Endothelial cell of umbilical vein (primary cell): ENCODE results near the gene PPM1E. TPM values are rescaled to one million over a fixed set of nuclear protein-coding genes. Genes with fewer than 3 reads are reported as not detected.

ENCODE experiments used
- BruUV-seq: library from RNA; stranded (reverse); fragments of 400-500 nt; replicated peaks from 2 replicates; lab custom pipeline; 2021; lab: Mats Ljungman, UMichigan
- CTCF ChIA-PET: fragments of 300-600, 350-600 bp; sonication (Branson Sonifier 250); formaldehyde crosslinking; loops from one replicate; lab custom pipeline; 2021; ENCODE audit warnings: antibody characterized with exemption, inconsistent platforms; lab: Charles Lee
- POLR2A ChIA-PET: fragments of 300-600, 350-600 bp; sonication (Branson Sonifier 250); formaldehyde crosslinking; loops from one replicate; lab custom pipeline; 2021; ENCODE audit warnings: antibody characterized with exemption, inconsistent platforms; lab: Charles Lee
- DNase-seq: peaks from one replicate; pipeline ENCODE4 v3.0.0-alpha.2; 2011; ENCODE audit warnings: low read depth, low spot score
- FAIRE-seq: peaks from 2 replicates; lab custom pipeline; 2011; peaks lifted over from hg19 to GRCh38; lab: Jason Lieb, UNC
- H2AFZ ChIP-seq: 2 replicates; pipeline ENCODE4 v1.6.0; 2012; ENCODE audit warnings: low read depth, low read length, control low read depth, inconsistent platforms
- H3K27ac ChIP-seq: 2 replicates; pipeline ENCODE4 v1.5.1; 2011; ENCODE audit warnings: low read depth, mild to moderate bottlenecking, control low read depth, low read length, moderate library complexity; ENCODE audit not compliant: insufficient read depth
- H3K27me3 ChIP-seq, 2 experiments: 2 replicates each; pipeline versions ENCODE4 v1.6.0 to v1.6.1; 2011; ENCODE audit warnings: low read length in 2 of 2, mixed read lengths in 1 of 2; ENCODE audit not compliant: control insufficient read depth in 2 of 2, insufficient read depth in 2 of 2
- H3K36me3 ChIP-seq, 2 experiments: 2 replicates in 1 of 2; 3 replicates in 1 of 2; pipeline ENCODE4 v1.5.1; 2011; ENCODE audit warnings: low read length in 2 of 2, mild to moderate bottlenecking in 1 of 2, moderate library complexity in 1 of 2; ENCODE audit not compliant: control insufficient read depth in 2 of 2, insufficient read depth in 2 of 2; ENCODE audit errors: extremely low read depth in 1 of 2
- H3K4me1 ChIP-seq: 3 replicates; pipeline ENCODE4 v1.5.1; 2011; ENCODE audit warnings: mild to moderate bottlenecking, low read length; ENCODE audit not compliant: control insufficient read depth, insufficient read depth; ENCODE audit errors: extremely low read depth
- H3K4me2 ChIP-seq: 2 replicates; pipeline ENCODE4 v1.6.1; 2011; ENCODE audit warnings: low read length, control low read depth, mixed read lengths; ENCODE audit not compliant: insufficient read depth
- H3K4me3 ChIP-seq, 3 experiments: fragments of 200-600 bp in 1 of 3; sonication (generic), shearing (Covaris generic) in 1 of 3; replicated peaks in 1 of 3; 2 replicates each; pipeline ENCODE4 v1.5.1; 2011 to 2016; ENCODE audit warnings: control low read depth in 3 of 3, low read length in 3 of 3, mild to moderate bottlenecking in 2 of 3, inconsistent platforms in 1 of 3, low read depth in 1 of 3, moderate library complexity in 1 of 3; ENCODE audit not compliant: insufficient read depth in 1 of 3
- H3K79me2 ChIP-seq: 2 replicates; pipeline ENCODE4 v1.6.0; 2012; ENCODE audit warnings: low read length, inconsistent platforms; ENCODE audit not compliant: control insufficient read depth, insufficient read depth
- H3K9ac ChIP-seq: replicated peaks from 2 replicates; pipeline ENCODE3; 2011; ENCODE audit warnings: low read length, control low read depth; ENCODE audit not compliant: insufficient read depth; ENCODE audit errors: extremely low read depth
- H3K9me1 ChIP-seq: replicated peaks from 3 replicates; pipeline ENCODE4 v1.6.0; 2011; ENCODE audit warnings: mild to moderate bottlenecking, low read length; ENCODE audit not compliant: control insufficient read depth, insufficient read depth; ENCODE audit errors: extremely low read depth
- H3K9me3 ChIP-seq: replicated peaks from 2 replicates; pipeline ENCODE4 v1.5.1; 2012; ENCODE audit warnings: low read length, inconsistent platforms; ENCODE audit not compliant: control insufficient read depth, insufficient read depth
- H4K20me1 ChIP-seq: replicated peaks from 2 replicates; pipeline ENCODE3; 2011; ENCODE audit warnings: mild to moderate bottlenecking, low read length; ENCODE audit not compliant: control insufficient read depth, insufficient read depth; ENCODE audit errors: extremely low read depth
- POLR2A ChIP-seq: IDR thresholded peaks from 2 replicates; pipeline ENCODE4 v1.6.1; 2012; ENCODE audit warnings: low read depth, mild to moderate bottlenecking, control low read depth, low read length
- POLR2AphosphoS5 ChIP-seq: IDR thresholded peaks from 2 replicates; pipeline ENCODE4 v1.6.1; 2012; ENCODE audit warnings: low read depth, mild to moderate bottlenecking, control low read depth, low read length, moderate library complexity; ENCODE audit not compliant: insufficient read depth
- dilution Hi-C: fragments of 300-500 bp; cut with MboI; formaldehyde crosslinking; loops from one replicate; pipeline ENCODE4 v1.15.0; 2019; ENCODE audit warnings: low sequenced_read_pairs; ENCODE audit not compliant: extremely low pct_ligation_motif_present
- intact Hi-C: fragments of 100-400 bp; cut with micrococcal nuclease; formaldehyde crosslinking; loops from one replicate; pipeline ENCODE4 v1.10.0; 2022
- polyA plus RNA-seq, 4 experiments: library from polyadenylated mRNA; depleted of rRNA in 3 of 4; stranded (reverse) in 3 of 4; unstranded in 1 of 4; fragments of >200 nt; gene quantifications; 2 replicates each; pipeline versions ENCODE4 v1.2.1 to v1.2.3, GENCODE V29; 2011 to 2012; ENCODE audit warnings: missing spikeins in 1 of 4
- total RNA-seq: library from RNA; stranded (reverse); gene quantifications from 2 replicates; pipeline ENCODE4 v1.2.3, GENCODE V29; 2021
- TF ChIP-seq, protein P1 (sequence below): IDR thresholded peaks from 2 replicates; pipeline ENCODE4 v1.6.1; 2011; ENCODE audit not compliant: insufficient read depth, insufficient read length
- TF ChIP-seq, protein P2 (sequence below), 2 donors: IDR thresholded peaks; 1 replicate in 1 of 2; 2 replicates in 1 of 2; pipeline ENCODE4 v1.5.1; 2011; ENCODE audit warnings: low read length in 2 of 2, mild to moderate bottlenecking in 2 of 2, moderate library complexity in 2 of 2, control low read depth in 1 of 2, inconsistent platforms in 1 of 2, low read depth in 1 of 2; ENCODE audit not compliant: insufficient read depth in 1 of 2; ENCODE audit errors: extremely low read depth in 1 of 2

Gene PPM1E
- total and polyA plus RNA-seq, 2 donors (not counting 3 experiments of a cell fraction or from before 2014, with no cell fraction given), result 0.01 TPM; not detected in 1

DNA sequence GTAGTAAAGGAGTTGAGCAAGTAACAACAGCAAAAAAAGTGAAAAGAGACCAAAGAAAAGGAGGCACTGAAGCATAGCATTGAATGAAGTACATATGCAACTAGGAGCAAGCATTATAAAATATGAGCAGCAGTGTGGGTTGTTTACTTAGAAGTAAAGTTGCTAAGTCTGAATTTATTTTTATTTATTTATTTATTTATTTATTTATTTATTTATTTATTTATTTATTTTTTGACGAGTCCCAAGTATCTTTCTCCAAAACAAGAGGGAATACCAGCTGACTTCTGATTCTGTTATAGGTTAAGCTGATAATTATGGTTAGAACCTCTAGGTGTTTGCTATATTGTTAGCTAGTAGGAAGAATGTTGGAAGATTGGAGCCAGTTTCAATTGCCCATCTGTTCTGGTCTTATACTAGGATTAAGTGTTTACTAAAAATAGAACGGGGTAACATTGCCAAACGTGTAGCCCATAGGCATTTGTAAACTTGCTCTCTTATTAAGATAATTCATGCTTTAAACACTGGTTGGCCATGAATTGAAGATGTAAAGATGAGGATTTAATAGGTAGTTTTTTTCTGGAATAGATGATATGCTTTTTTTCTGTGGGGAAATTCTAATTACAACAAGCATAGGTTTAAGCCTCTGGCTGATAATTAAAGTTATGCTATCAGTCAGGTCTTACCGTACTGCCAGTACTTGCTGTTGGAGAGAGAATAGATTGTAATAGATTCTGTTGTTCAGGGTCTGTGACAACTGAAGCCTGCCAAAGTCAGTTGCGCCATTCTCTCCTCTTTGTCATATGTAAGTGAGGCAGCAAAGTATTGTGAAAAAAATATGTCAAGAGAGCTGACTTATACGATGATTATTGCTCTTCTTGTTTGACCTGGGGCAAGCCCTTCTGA, 66.7 kb downstream of the PPM1E start:
- ChIA-PET CTCF (no interaction called here), POLR2A (no interaction called here)
- Histone ChIP-seq H3K36me3 (no peaks in the 10 kb centered on the region), H3K9me3 (no peaks in the 10 kb centered on the region), H3K9me1 (no peaks in the 10 kb centered on the region), H3K4me2 (no peak overlapping the region), H3K4me1 (no peaks in the 10 kb centered on the region), H3K9ac (no peak overlapping the region), H3K27ac (no peak overlapping the region), H2AFZ (no peak overlapping the region), H4K20me1 (no peaks in the 10 kb centered on the region), H3K79me2 (no peaks in the 10 kb centered on the region), H3K27me3 (no peaks in the 10 kb centered on the region), H3K4me3 (no peak overlapping the region)
- BruUV-seq, result no TSS peak
- DNase-seq (no peak), FAIRE-seq (no peak)
- intact Hi-C loops, result no loop called here
- TF ChIP-seq, protein P1, sequence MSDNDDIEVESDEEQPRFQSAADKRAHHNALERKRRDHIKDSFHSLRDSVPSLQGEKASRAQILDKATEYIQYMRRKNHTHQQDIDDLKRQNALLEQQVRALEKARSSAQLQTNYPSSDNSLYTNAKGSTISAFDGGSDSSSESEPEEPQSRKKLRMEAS, result no peak
- TF ChIP-seq, protein P2, sequence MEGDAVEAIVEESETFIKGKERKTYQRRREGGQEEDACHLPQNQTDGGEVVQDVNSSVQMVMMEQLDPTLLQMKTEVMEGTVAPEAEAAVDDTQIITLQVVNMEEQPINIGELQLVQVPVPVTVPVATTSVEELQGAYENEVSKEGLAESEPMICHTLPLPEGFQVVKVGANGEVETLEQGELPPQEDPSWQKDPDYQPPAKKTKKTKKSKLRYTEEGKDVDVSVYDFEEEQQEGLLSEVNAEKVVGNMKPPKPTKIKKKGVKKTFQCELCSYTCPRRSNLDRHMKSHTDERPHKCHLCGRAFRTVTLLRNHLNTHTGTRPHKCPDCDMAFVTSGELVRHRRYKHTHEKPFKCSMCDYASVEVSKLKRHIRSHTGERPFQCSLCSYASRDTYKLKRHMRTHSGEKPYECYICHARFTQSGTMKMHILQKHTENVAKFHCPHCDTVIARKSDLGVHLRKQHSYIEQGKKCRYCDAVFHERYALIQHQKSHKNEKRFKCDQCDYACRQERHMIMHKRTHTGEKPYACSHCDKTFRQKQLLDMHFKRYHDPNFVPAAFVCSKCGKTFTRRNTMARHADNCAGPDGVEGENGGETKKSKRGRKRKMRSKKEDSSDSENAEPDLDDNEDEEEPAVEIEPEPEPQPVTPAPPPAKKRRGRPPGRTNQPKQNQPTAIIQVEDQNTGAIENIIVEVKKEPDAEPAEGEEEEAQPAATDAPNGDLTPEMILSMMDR (IDR thresholded peaks at IDR 0.05; ENCODE audit: extremely low read depth in 1 of 2, insufficient read depth in 1 of 2, low read depth in 1 of 2, low read length in 2 of 2), result no peak
- no peak for TF ChIP-seq POLR2A
- no peak for TF ChIP-seq POLR2AphosphoS5
- dilution Hi-C loops, result no loop called here
